ENCODE results near the gene SIDT2.

The SIDT2 gene

GRCh38 chr11:117230999-117231841 is 52.7 kb downstream of the SIDT2 start:
- H3K36me3 Mint-ChIP-seq, result peaks cover 17% of the 10 kb centered on the region
- H3K4me3 Mint-ChIP-seq, result peak overlapping the region; percentile 100
- H3K9me3 Mint-ChIP-seq, result no peaks in the 10 kb centered on the region
- H3K27ac Mint-ChIP-seq, result peak overlapping the region; percentile 100
- no peaks in the 10 kb centered on the region for H3K27me3 Mint-ChIP-seq
- peaks cover 50% of the 10 kb centered on the region for H3K4me1 Mint-ChIP-seq

GRCh38 chr11:117231842-117232091 is 53.2 kb downstream of the SIDT2 start, which contains the start of gene PCSK7:
PCSK7 (minus strand) TSS chr11:117232073; CDS start chr11:117229844, 2,229 bp downstream.
- Mint-ChIP-seq H3K27ac (peak within 1 kb of the TSS; percentile 100), H3K4me1 (peaks cover 44% of the 10 kb centered on the region), H3K27me3 (no peaks in the 10 kb centered on the region), H3K9me3 (no peaks in the 10 kb centered on the region), H3K36me3 (peaks cover 14% of the 10 kb centered on the region), H3K4me3 (peak within 1 kb of the TSS; percentile 100)

GRCh38 chr11:117232092-117232878 is 53.7 kb downstream of the SIDT2 start, which contains the start of gene RNF214:
RNF214 (plus strand) TSS chr11:117232671; CDS start chr11:117234273, 1,602 bp downstream.
- H3K27ac Mint-ChIP-seq, result peak within 1 kb of the TSS; percentile 100
- H3K9me3 Mint-ChIP-seq, result no peaks in the 10 kb centered on the region
- H3K36me3 Mint-ChIP-seq, result peaks cover 14% of the 10 kb centered on the region
- H3K4me1 Mint-ChIP-seq, result peaks cover 40% of the 10 kb centered on the region
- peak within 1 kb of the TSS; percentile 100 for H3K4me3 Mint-ChIP-seq
- H3K27me3 Mint-ChIP-seq, result no peaks in the 10 kb centered on the region

GRCh38 chr11:117232911-117233409 is 54.4 kb downstream of the SIDT2 start:
- no peaks in the 10 kb centered on the region for H3K27me3 Mint-ChIP-seq
- H3K27ac Mint-ChIP-seq, result peak overlapping the region; percentile 87
- peaks cover 14% of the 10 kb centered on the region for H3K36me3 Mint-ChIP-seq
- H3K4me1 Mint-ChIP-seq, result peaks cover 37% of the 10 kb centered on the region
- H3K9me3 Mint-ChIP-seq, result no peaks in the 10 kb centered on the region
- H3K4me3 Mint-ChIP-seq, result peak overlapping the region; percentile 87

- H3K36me3 Mint-ChIP-seq, result peaks cover 2% of the 10 kb centered on the region
- H3K9me3 Mint-ChIP-seq, result no peaks in the 10 kb centered on the region
- peaks cover 12% of the 10 kb centered on the region for H3K4me1 Mint-ChIP-seq
- no peaks in the 10 kb centered on the region for H3K27me3 Mint-ChIP-seq
- H3K4me3 Mint-ChIP-seq, result no peak overlapping the region
- H3K27ac Mint-ChIP-seq, result no peak overlapping the region
These were observed 59.7 kb downstream of the SIDT2 start for GRCh38 chr11:117238221-117238620.

GRCh38 chr11:117239295-117239694 is 60.8 kb downstream of the SIDT2 start:
- Mint-ChIP-seq H3K9me3 (no peaks in the 10 kb centered on the region), H3K27me3 (no peaks in the 10 kb centered on the region), H3K27ac (no peak overlapping the region), H3K4me3 (no peak overlapping the region), H3K36me3 (peaks cover 4% of the 10 kb centered on the region), H3K4me1 (peaks cover 2% of the 10 kb centered on the region)

All from activated naive CD4-positive, alpha-beta T cell treated with anti-CD3 and anti-CD28 coated beads, Interleukin-2, amount 50 U/mL, for 24 hours (primary cell).